ENCODE results near the gene AUTS2.

Gene AUTS2

GRCh38 chr7:70053989-70054388, 455.7 kb downstream of the AUTS2 start:
- in situ Hi-C loops (cut with HindIII; ENCODE audit: low sequenced_read_pairs): no loop called here
- DNase-seq (ENCODE audit: low read depth): no peak
- TF ChIP-seq CTCF (IDR thresholded peaks at IDR 0.05; ENCODE audit: low read depth, low read length, missing control alignments): no peak
- H3K4me3 ChIP-seq (ENCODE audit: low read depth, low read length): no peak overlapping the region

- in situ Hi-C loops (cut with HindIII; ENCODE audit: low sequenced_read_pairs): no loop called here
- no peak for DNase-seq (ENCODE audit: low read depth)
- H3K4me3 ChIP-seq (ENCODE audit: low read depth, low read length): no peak overlapping the region
- TF ChIP-seq CTCF (IDR thresholded peaks at IDR 0.05; ENCODE audit: low read depth, low read length, missing control alignments): no peak
Observed at GRCh38 chr7:70056363-70056762, 458.1 kb downstream of the AUTS2 start.

DNA sequence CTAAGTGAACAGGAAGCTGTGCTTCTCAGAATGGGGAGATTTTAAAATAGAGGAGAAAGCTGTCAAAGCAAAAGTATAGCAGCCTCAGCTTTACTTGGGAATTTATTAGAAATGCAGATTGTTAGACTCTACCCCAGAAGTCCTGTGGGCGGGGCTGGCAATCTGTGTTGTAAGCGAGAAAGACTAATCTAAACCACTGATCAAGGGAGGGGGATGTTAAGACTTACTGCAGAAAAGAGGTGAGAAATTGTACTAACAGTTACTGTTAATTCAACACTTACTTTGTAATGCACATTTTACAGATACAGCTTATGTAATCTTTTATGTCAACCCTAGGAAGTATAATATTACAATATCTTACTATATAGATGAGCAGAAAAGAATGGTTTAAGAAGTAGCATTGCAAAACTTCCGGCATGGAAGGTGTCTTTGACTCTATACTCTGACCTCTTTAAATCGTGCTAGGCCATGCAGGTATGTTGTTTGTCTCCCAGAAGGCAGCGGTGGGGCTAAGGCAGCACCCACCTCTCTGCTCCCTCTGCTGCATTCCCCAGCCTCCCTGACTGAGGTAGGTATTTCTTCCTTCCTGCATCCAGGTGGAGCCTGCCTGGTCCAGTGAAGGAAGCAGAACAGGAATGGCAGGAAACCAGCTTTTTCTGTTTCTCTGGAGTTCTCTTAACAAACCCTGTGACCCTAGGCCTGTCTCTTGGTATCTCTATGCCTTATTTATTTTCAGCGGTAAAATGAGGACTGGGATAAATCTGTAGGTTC, 462.2 kb downstream of the AUTS2 start:
- in situ Hi-C loops (cut with HindIII; ENCODE audit: low sequenced_read_pairs): no loop called here
- no peak for DNase-seq (ENCODE audit: low read depth)
- H3K4me3 ChIP-seq (ENCODE audit: low read depth, low read length): no peak overlapping the region
- no peak for TF ChIP-seq CTCF (IDR thresholded peaks at IDR 0.05; ENCODE audit: low read depth, low read length, missing control alignments)

DNA sequence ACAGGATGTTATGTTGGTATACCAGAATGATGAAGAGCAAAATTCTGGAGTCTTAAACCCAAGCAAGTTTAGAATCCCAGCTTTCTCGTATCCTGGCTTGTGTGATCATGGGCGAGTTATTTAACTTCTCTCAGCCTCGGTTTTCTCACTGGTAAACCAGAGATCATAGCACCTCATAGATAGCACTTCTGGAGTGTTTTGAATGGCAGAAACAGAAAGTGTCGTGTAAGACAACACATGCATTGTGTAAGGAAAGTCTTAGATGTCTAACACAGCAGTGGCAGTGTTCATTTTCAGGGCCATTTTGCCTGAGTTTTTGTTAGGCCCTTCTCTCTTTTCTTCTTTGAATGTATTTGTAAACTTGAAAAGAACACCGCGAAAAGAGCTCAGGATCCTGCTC, 465.1 kb downstream of the AUTS2 start:
- DNase-seq (ENCODE audit: low read depth): no peak
- no peak for TF ChIP-seq CTCF (IDR thresholded peaks at IDR 0.05; ENCODE audit: low read depth, low read length, missing control alignments)
- in situ Hi-C loops (cut with HindIII; ENCODE audit: low sequenced_read_pairs): no loop called here
- H3K4me3 ChIP-seq (ENCODE audit: low read depth, low read length): no peak overlapping the region

- DNase-seq (ENCODE audit: low read depth): no peak
- no peak overlapping the region for H3K4me3 ChIP-seq (ENCODE audit: low read depth, low read length)
- TF ChIP-seq CTCF (IDR thresholded peaks at IDR 0.05; ENCODE audit: low read depth, low read length, missing control alignments): no peak
- in situ Hi-C loops (cut with HindIII; ENCODE audit: low sequenced_read_pairs): no loop called here
Observed at GRCh38 chr7:70063927-70064326, 465.7 kb downstream of the AUTS2 start.

GRCh38 chr7:70066844-70067243, 468.6 kb downstream of the AUTS2 start:
- no peak overlapping the region for H3K4me3 ChIP-seq (ENCODE audit: low read depth, low read length)
- no peak for TF ChIP-seq CTCF (IDR thresholded peaks at IDR 0.05; ENCODE audit: low read depth, low read length, missing control alignments)
- in situ Hi-C loops (cut with HindIII; ENCODE audit: low sequenced_read_pairs): no loop called here
- DNase-seq (ENCODE audit: low read depth): no peak
